NCI-H2227 (cell line): ENCODE measurements around the gene RGS7.
"Not testable (repeated sequence)": the region's sequence is repeated elsewhere in the genome, so short reads cannot be mapped to it uniquely, and the experiment has no call there.

Experiments used
- DNase-seq: peaks from one replicate; lab custom pipeline; 2025; ENCODE audit not compliant: unreplicated experiment; lab: John Stamatoyannopoulos, UW

Gene RGS7

GRCh38 chr1:241090798-241091197, 266.2 kb downstream of the RGS7 start:
- no peak for DNase-seq

DNA sequence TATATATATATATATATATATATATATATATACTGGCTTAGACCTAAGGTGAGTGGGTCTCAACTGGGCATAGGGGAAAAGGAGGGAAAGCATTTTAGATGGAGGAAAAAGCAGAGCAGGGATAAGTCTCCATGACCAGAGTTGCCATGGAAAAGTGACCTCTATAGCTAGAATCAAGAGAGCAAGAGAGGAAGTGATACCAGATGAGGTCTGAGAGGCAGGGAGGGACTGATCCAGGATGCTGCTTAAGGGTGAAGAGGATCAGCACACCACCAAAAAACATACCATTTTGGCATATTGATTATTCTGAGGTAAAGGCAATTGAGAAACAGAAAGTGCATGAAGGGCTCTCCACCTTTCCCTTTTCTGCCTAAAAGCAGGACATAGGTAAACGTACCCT, 267.9 kb downstream of the RGS7 start:
- DNase-seq = not testable (repeated sequence)

DNA sequence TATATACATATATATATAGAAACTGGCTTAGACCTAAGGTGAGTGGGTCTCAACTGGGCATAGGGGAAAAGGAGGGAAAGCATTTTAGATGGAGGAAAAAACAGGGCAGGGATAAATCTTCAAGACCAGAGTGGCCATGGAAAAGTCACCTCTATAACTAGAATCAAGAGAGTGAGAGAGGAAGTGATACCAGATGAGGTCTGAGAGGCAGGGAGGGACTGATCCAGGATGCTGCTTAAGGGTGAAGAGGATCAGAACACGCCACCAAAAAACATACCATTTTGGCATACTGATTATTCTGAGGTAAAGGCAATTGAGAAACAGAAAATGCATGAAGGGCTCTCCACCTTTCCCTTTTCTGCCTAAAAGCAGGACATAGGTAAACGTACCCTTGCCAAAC, 268.9 kb downstream of the RGS7 start:
- not testable (repeated sequence) for DNase-seq

DNA sequence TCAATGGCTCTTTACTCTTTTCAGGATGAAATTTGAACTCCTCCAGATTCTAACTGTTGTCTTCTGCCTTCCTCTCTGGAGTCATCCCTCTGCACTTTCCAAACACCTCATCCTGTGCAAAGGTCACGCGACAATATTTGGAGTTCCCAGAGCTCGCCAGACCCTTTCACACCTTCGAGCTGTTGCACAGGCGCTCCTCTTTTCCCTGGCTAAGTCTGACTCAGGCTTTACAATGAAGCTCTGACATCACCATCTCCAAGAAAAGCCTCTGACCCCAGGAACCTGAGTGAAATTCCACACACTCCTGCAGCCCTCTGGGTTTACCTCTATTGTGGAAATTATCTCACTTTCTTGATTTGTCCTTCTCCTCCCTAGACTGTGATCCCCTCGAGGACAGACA, 270.3 kb downstream of the RGS7 start:
- DNase-seq = no peak

DNA sequence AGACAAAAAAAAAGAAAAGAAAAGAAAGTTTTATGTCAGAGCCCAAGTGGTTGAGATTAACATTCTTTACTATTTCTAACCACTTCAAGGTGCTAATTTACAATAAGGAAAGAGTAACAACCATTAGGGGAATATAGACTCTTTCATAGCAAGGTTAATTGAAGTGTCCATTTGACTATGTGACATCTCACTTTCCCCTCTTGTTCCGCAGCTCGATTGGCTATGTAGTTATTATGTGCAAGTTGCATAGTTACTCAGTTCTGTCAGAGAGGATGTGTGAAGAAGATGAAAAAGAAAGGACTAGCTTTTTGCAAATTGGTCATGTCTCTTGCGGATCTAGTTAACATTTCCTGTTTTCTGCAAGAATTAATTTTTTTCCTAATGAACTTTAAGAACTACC, 273.7 kb downstream of the RGS7 start:
- no peak for DNase-seq

GRCh38 chr1:241081473-241081872, 275.5 kb downstream of the RGS7 start:
- no peak for DNase-seq

DNA sequence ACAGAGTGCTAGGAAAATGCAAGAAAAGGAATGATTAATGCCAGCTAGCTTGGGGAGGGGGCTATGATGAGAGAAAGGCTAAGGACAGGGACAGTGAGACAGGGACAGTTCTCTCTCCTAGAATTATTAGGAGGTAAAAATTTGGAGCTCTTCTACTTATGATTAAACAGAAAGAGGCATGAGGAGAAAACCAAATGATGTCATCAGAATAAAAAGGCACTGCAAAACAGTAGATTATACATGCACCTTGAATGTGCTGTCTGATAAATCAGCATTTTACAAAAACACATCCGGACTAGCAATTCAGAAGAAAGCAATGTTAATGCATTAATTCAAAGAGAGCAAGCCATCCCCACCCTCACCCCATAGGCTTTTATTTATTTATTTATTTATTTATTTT, 277.5 kb downstream of the RGS7 start:
- no peak for DNase-seq

GRCh38 chr1:241079047-241079446, 278.0 kb downstream of the RGS7 start:
- no peak for DNase-seq

DNA sequence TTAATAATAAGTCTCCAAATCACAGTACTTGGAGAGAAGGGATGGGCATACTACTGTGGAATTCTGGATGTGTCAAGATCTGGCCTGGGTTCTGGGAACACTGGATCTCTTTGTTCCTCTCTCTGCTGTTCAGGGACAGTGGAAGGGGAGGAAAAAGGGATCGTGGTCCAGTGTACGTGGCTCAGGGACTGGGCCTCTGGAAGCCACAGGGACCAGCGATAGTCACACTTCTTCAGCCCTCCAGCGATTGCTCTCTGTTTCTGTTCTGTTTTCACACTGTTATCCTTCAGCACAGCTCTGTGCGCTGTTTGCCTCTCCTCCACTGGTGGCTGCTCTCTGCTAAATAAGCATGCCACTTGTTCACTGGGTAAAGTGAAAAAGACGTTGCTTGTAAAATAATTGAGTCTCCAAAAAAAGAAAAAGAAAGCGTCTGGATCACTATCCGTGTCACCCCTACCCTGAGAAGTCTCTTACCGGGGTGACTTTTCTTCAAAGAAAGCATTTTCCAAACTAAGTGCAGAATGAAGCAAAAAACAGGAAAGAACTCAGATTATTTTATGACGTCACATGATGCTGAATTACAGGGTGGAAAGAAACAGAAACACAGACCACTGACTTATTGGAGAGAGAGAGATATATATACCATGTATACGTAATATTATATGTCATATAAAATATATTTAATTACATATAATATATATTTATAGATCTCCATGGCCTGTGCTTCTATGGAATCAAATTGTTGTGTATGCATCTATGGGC, 279.4 kb downstream of the RGS7 start:
- no peak for DNase-seq

DNA sequence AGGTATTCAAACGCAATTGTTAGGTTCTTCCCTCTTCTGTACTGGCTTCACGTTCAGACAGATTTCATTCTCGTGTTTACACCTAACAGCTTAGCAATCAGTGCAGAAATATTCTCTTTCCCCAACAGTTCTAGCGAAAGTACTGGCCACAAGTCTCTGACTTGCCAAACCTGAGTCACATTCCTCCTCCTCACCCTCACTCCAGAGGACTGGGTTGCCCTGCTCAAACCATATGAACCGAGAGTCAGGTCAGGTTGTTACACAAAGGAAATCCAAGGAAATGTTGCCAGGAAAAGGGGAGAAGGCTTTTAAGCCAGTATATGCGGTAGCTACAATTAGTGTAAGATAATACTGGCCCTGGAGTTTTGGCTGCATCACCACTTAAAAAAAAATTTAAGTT, 282.5 kb downstream of the RGS7 start:
- no peak for DNase-seq

DNA sequence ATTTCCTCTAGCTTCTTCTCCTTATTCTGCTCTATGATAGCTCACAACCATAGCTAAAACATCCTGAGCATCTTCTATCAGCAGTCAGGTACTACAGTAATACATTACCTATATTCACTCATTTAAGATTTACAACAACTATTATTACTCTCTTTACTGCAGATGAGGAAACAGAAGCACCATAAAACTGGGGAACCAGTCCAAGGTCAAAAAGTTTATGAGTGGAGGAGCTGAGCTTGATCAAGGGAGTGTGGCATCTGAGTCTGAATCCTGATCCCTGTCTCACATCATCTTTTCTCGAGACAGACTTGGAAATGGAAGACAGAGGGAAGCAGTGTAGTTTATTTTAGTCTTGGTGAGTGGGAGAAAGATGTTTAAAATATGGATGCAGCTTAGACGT, 288.6 kb downstream of the RGS7 start:
- DNase-seq = no peak

GRCh38 chr1:241063276-241063675, 293.7 kb downstream of the RGS7 start:
- no peak for DNase-seq

DNA sequence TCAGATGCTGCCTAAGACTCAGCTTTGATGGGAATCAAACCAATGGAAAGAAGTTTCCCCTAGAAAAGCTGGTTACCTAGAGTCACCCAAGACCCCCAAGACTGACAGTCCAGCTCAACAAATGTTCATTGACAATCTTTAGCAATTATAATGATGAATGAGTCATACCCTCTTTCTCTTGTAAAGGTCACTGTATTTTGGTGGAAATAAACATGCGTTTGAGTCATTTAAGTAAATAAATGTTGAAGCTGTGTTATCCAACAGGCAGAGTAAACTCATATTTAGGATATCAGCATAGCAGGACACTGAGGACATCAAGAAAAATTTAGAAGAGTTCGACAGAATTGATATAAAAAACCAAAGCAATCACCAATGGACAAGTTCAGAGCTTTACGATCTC, 295.9 kb downstream of the RGS7 start:
- DNase-seq = no peak

DNA sequence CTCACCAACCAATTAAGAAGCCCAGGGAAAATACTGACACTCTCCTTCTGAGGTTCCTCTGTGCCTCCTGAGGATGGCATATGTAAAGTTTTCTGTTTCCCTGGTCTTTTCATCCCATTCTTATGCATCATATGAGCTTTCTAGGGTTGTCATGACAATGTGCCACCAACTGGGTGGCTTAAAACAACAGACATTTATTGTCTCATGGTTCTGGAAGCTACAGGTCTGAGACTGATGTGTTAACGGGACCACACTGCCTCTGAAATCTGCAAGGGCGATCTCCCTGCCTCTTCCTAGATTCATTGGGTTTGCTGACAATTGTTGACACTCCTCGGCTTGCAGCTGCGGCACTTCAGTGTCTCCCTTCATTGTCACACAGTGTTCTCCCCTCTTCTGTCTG, 308.4 kb downstream of the RGS7 start:
- no peak for DNase-seq

- no peak for DNase-seq
Measured at GRCh38 chr1:241045659-241046058, 311.3 kb downstream of the RGS7 start.

GRCh38 chr1:241034203-241034936, 322.6 kb downstream of the RGS7 start:
- no peak for DNase-seq

DNA sequence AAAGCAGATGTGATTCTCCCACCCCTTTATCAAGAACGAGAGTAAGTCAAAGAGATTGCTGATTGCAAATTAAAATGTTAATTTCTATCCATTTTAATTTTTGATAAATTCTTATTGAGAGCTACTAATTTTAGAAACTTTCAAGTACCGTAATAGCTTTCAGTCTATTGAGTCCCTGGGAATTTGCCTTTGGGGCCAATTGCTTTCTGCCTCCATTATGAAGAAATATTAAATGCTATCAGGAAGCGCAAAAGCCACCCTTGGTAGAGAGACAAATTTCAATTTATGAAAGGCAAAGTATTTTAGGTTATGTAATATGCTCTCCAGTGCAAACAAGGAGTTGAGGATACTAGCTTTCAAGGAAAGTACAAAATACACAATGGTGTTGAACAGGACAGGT, 332.2 kb downstream of the RGS7 start:
- DNase-seq = no peak

DNA sequence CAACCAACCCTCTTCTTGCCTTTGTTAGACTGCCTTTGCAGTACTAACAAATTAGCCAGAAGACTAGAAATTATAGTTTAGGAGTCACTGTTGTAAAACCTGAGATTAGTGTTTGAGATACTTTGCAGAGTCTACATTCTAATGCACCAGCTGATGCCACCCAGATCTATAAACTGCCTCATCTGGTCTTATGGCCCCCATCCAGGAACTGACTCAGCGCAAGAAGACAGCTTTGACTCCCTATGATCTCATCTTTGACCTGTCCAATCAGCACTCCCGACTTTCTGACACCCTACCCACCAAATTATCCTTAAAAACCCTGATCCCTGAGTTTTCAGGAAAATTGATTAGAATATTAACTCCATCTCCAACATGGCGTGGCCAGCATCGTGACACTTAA, 334.6 kb downstream of the RGS7 start:
- DNase-seq = no peak

- DNase-seq = no peak
Measured at GRCh38 chr1:241020851-241021697, 335.9 kb downstream of the RGS7 start.

- no peak for DNase-seq
Measured at GRCh38 chr1:241012708-241013340, 344.2 kb downstream of the RGS7 start.

- DNase-seq = no peak
Measured at GRCh38 chr1:241007668-241008067, 349.3 kb downstream of the RGS7 start.
